Fibroblast of lung (primary cell): Measurements from ENCODE around the gene EXOC6.

Experiments
- EZH2 ChIP-seq: IDR thresholded peaks from 2 replicates; pipeline ENCODE4 v1.5.1; 2012; ENCODE audit warnings: low read length, control low read depth, mild to moderate bottlenecking; ENCODE audit errors: missing control alignments
- TF ChIP-seq, protein P1 (sequence below), 2 donors: IDR thresholded peaks in 1 of 2; conservative IDR thresholded peaks in 1 of 2; 1 replicate in 1 of 2; 2 replicates in 1 of 2; pipeline ENCODE4 v1.5.1; 2011 to 2012; ENCODE audit warnings: low read length in 2 of 2, control low read depth in 1 of 2, inconsistent platforms in 1 of 2, low read depth in 1 of 2, mild to moderate bottlenecking in 1 of 2

DNA sequence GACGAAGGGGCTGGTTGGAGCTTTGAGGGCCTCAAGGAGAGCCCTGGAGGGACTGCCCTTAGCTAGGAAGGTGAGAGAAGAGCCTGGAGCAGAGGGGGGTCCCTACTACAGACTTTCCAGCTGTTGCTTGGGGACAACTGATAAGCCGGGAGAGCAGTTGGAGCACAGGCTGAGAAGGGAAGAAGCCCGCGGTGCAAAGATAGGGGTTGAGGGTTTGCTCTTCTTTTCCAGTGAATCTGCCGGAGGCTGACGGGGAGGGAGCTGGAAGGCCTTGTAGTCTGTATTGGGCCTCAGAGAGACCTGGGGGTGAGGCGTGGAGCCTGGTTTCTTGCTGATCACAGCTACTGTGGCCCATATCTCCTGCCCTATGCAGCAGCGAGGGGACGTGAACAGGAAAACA is 249.1 kb downstream of the EXOC6 start:
- TF ChIP-seq, protein P1, sequence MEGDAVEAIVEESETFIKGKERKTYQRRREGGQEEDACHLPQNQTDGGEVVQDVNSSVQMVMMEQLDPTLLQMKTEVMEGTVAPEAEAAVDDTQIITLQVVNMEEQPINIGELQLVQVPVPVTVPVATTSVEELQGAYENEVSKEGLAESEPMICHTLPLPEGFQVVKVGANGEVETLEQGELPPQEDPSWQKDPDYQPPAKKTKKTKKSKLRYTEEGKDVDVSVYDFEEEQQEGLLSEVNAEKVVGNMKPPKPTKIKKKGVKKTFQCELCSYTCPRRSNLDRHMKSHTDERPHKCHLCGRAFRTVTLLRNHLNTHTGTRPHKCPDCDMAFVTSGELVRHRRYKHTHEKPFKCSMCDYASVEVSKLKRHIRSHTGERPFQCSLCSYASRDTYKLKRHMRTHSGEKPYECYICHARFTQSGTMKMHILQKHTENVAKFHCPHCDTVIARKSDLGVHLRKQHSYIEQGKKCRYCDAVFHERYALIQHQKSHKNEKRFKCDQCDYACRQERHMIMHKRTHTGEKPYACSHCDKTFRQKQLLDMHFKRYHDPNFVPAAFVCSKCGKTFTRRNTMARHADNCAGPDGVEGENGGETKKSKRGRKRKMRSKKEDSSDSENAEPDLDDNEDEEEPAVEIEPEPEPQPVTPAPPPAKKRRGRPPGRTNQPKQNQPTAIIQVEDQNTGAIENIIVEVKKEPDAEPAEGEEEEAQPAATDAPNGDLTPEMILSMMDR (conservative IDR thresholded peaks at IDR 0.05 in 1 of 2, IDR thresholded peaks at IDR 0.05 in 1 of 2; ENCODE audit: low read depth in 1 of 2, low read length in 2 of 2), result no peak
- TF ChIP-seq EZH2, result no peak
